Measurements from ENCODE around the gene TSPAN18. TPM values are rescaled to one million over a fixed set of nuclear protein-coding genes. Genes with fewer than 3 reads are reported as not detected.
A peak's percentile ranks its signal among the peaks of the same experiment; 100 is the strongest.

TSPAN18 gene
- total RNA-seq, 1 donor: 5.8 TPM

DNA sequence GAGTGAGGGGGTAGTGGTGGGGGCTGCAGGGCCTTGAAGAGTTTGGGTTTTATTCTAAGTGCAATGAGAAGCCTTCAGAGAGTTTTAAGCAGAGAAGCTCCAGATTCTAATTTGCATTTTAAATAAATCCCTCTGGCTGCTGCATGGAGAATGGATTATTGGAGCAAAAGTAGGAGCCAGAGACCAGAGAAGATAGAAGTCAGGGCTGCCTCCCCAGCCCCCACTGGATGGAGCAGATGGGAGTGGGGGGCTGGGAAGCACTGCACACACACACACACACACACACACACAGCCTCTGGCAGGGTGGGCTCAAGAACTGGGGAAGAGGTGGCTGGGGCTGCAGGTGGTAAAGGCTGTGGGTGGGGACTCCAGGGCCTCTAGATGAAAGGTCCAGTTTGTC lies 75.6 kb downstream of the TSPAN18 start:
- no peaks in the 10 kb centered on the region for H3K36me3 ChIP-seq (ENCODE audit: insufficient read depth, low read length)
- no peaks in the 10 kb centered on the region for H3K9me3 ChIP-seq (ENCODE audit: low read depth, low read length)
- H3K4me3 ChIP-seq (ENCODE audit: insufficient read depth, low read length): no peak overlapping the region
- H2AFZ ChIP-seq (ENCODE audit: low read length): no peak overlapping the region
- H4K20me1 ChIP-seq (ENCODE audit: insufficient read depth, low read length): no peaks in the 10 kb centered on the region
- DNase-seq (ENCODE audit: insufficient read length, low spot score, missing footprints): no peak
- TF ChIP-seq, protein P1, sequence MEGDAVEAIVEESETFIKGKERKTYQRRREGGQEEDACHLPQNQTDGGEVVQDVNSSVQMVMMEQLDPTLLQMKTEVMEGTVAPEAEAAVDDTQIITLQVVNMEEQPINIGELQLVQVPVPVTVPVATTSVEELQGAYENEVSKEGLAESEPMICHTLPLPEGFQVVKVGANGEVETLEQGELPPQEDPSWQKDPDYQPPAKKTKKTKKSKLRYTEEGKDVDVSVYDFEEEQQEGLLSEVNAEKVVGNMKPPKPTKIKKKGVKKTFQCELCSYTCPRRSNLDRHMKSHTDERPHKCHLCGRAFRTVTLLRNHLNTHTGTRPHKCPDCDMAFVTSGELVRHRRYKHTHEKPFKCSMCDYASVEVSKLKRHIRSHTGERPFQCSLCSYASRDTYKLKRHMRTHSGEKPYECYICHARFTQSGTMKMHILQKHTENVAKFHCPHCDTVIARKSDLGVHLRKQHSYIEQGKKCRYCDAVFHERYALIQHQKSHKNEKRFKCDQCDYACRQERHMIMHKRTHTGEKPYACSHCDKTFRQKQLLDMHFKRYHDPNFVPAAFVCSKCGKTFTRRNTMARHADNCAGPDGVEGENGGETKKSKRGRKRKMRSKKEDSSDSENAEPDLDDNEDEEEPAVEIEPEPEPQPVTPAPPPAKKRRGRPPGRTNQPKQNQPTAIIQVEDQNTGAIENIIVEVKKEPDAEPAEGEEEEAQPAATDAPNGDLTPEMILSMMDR (IDR thresholded peaks at IDR 0.05; ENCODE audit: extremely low read depth, low read depth, low read length): no peak
- no peak overlapping the region for H3K4me2 ChIP-seq (ENCODE audit: insufficient read depth, low read length)
- no peaks in the 10 kb centered on the region for H3K4me1 ChIP-seq (ENCODE audit: insufficient read depth, low read length)
- peaks cover 56% of the 10 kb centered on the region for H3K27me3 ChIP-seq (ENCODE audit: insufficient read depth, low read length)
- no peak overlapping the region for H3K27ac ChIP-seq (ENCODE audit: low read depth, low read length)
- H3K79me2 ChIP-seq (ENCODE audit: insufficient read depth, low read length): no peaks in the 10 kb centered on the region

DNA sequence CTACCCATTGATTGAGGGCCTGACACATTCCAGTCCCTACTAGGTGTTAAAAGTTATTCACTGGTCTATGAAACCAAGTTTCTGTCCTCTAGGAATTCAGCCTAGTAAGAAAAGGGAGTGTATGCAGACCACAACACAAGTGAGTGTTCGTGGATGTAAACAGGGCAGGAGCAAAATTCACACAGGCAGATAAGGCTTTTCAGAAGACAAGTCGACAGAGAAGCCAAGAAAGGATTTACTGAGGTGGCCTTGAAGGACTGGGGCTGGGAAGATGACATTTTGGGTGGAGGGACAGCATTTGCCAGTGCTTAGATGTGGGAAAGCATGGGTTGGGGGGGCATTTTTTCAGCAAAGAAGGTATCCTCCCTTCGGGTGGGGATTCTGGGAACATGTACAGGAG lies 76.2 kb downstream of the TSPAN18 start:
- H3K27me3 ChIP-seq (ENCODE audit: insufficient read depth, low read length): peaks cover 59% of the 10 kb centered on the region
- no peak for DNase-seq (ENCODE audit: insufficient read length, low spot score, missing footprints)
- H3K36me3 ChIP-seq (ENCODE audit: insufficient read depth, low read length): no peaks in the 10 kb centered on the region
- TF ChIP-seq, protein P1 (IDR thresholded peaks at IDR 0.05; ENCODE audit: extremely low read depth, low read depth, low read length): no peak
- no peak overlapping the region for H3K4me3 ChIP-seq (ENCODE audit: insufficient read depth, low read length)
- no peaks in the 10 kb centered on the region for H3K79me2 ChIP-seq (ENCODE audit: insufficient read depth, low read length)
- H3K9me3 ChIP-seq (ENCODE audit: low read depth, low read length): no peaks in the 10 kb centered on the region
- no peaks in the 10 kb centered on the region for H3K4me1 ChIP-seq (ENCODE audit: insufficient read depth, low read length)
- no peak overlapping the region for H3K27ac ChIP-seq (ENCODE audit: low read depth, low read length)
- no peak overlapping the region for H3K4me2 ChIP-seq (ENCODE audit: insufficient read depth, low read length)
- no peak overlapping the region for H2AFZ ChIP-seq (ENCODE audit: low read length)
- H4K20me1 ChIP-seq (ENCODE audit: insufficient read depth, low read length): no peaks in the 10 kb centered on the region

DNA sequence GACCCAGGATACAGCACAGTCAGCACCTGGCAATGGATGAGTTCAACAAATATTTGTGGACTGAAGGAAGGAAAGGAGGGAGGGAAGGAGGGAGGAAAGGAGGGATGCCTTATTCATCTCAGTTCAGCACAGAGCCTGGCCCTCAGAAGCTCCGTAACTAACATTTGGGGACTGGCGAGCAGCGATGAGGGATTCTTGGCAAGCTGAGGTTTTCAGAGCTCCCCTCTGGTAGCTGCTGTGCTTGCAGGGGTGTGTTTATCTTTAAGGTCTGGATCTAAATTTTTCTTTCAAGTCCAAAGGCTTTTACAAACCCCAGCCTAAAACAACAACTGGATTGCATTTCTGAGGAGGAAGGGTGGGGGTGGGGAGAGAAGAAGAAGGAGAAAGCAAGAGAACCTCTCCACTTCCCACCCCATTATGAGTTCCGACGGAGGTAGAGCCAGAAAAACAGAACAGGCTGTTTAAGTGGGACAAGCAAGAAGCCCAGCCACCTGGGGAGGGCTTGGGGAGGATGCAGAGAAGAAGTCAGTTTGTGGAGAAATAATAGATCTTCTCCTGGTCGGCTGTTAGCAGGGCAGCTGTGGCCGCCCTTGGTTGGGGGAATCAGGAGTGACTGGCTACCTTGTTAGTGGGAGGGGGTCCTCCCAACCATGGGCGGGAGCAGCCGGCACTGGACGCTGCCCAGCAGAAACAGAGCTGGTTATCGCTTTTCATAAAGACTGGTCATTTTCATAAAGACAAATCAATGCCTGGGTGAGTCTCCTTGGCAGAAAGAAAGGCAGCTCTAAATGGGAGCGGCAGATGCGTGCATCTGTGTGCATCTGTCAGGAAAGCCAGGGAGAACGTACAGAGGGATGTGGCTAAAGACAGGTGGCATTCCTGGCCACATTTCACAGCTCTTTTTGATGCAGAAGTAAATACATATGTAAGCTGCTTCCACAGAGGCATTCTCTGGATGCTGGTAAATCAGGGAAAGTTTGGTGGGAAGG lies 78.0 kb downstream of the TSPAN18 start:
- Histone ChIP-seq H3K4me2 (ENCODE audit: insufficient read depth, low read length) (no peak overlapping the region), H3K36me3 (ENCODE audit: insufficient read depth, low read length) (no peaks in the 10 kb centered on the region), H3K4me3 (ENCODE audit: insufficient read depth, low read length) (no peak overlapping the region), H3K27me3 (ENCODE audit: insufficient read depth, low read length) (peaks cover 70% of the 10 kb centered on the region), H4K20me1 (ENCODE audit: insufficient read depth, low read length) (no peaks in the 10 kb centered on the region), H3K9me3 (ENCODE audit: low read depth, low read length) (no peaks in the 10 kb centered on the region), H3K79me2 (ENCODE audit: insufficient read depth, low read length) (no peaks in the 10 kb centered on the region), H2AFZ (ENCODE audit: low read length) (no peak overlapping the region), H3K27ac (ENCODE audit: low read depth, low read length) (no peak overlapping the region), H3K4me1 (ENCODE audit: insufficient read depth, low read length) (no peaks in the 10 kb centered on the region)
- TF ChIP-seq, protein P1 (IDR thresholded peaks at IDR 0.05; ENCODE audit: extremely low read depth, low read depth, low read length): no peak
- peak; percentile 87 for DNase-seq (ENCODE audit: insufficient read length, low spot score, missing footprints)

DNA sequence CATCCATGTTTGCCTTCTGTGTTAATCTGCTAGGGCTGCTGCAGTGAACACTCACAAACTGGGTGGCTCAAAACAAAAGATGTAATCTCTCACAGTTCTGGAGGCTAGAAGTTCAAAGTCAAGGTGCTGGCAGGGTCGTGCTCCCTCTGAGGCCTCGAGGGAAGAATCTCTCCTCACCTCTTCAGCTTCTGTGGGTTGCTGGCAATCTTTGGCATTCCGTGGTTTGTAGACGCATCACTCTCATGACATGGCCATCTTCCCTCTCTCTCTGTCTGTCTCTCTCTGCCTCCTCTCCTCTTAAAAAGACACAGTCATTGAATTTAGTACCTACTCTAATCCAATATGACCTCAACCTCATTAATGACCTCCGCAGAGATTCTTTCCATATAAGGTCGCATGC lies 78.8 kb downstream of the TSPAN18 start:
- TF ChIP-seq, protein P1 (IDR thresholded peaks at IDR 0.05; ENCODE audit: extremely low read depth, low read depth, low read length): no peak
- H3K79me2 ChIP-seq (ENCODE audit: insufficient read depth, low read length): no peaks in the 10 kb centered on the region
- no peak for DNase-seq (ENCODE audit: insufficient read length, low spot score, missing footprints)

More for the DNA sequence above, 78.8 kb downstream of the TSPAN18 start:
- no peak overlapping the region for H3K4me3 ChIP-seq (ENCODE audit: insufficient read depth, low read length)
- no peak overlapping the region for H2AFZ ChIP-seq (ENCODE audit: low read length)
- no peaks in the 10 kb centered on the region for H4K20me1 ChIP-seq (ENCODE audit: insufficient read depth, low read length)
- H3K4me2 ChIP-seq (ENCODE audit: insufficient read depth, low read length): no peak overlapping the region
- peaks cover 69% of the 10 kb centered on the region for H3K27me3 ChIP-seq (ENCODE audit: insufficient read depth, low read length)
- no peak overlapping the region for H3K27ac ChIP-seq (ENCODE audit: low read depth, low read length)
- H3K36me3 ChIP-seq (ENCODE audit: insufficient read depth, low read length): no peaks in the 10 kb centered on the region
- no peaks in the 10 kb centered on the region for H3K4me1 ChIP-seq (ENCODE audit: insufficient read depth, low read length)
- no peaks in the 10 kb centered on the region for H3K9me3 ChIP-seq (ENCODE audit: low read depth, low read length)
